BLaER1 treated with 17β-estradiol and CSF1 and Interleukin-3, amounts not matched to agents 10 nM and 100 nM (cell line): ENCODE data around the gene SRGAP1.
"Not testable (repeated sequence)": the region's sequence is repeated elsewhere in the genome, so short reads cannot be mapped to it uniquely, and the experiment has no call there.

Experiments used
- H3K27ac ChIP-seq, 11 experiments: shearing (Covaris generic); formaldehyde crosslinking; 2 replicates each; pipeline ENCODE4 v1.8.1; 2022
- H3K27me3 ChIP-seq, 11 experiments: shearing (Covaris generic); formaldehyde crosslinking; 2 replicates each; pipeline ENCODE4 v1.8.1; 2022
- H3K36me3 ChIP-seq, 11 experiments: shearing (Covaris generic); formaldehyde crosslinking; 2 replicates each; pipeline ENCODE4 v1.8.1; 2022
- H3K4me1 ChIP-seq, 10 experiments: shearing (Covaris generic); formaldehyde crosslinking; 2 replicates each; pipeline ENCODE4 v1.8.1; 2022
- H3K4me2 ChIP-seq, 11 experiments: shearing (Covaris generic); formaldehyde crosslinking; 2 replicates each; pipeline ENCODE4 v1.8.1; 2022
- H3K4me3 ChIP-seq, 10 experiments: shearing (Covaris generic); formaldehyde crosslinking; 2 replicates each; pipeline ENCODE4 v1.8.1; 2022
- H3K9ac ChIP-seq, 11 experiments: shearing (Covaris generic); formaldehyde crosslinking; 2 replicates each; pipeline ENCODE4 v1.8.1; 2022
- H3K9me3 ChIP-seq, 11 experiments: shearing (Covaris generic); formaldehyde crosslinking; replicated peaks in 1 of 11; 2 replicates each; pipeline ENCODE4 v1.8.1; 2022
- H4K20me1 ChIP-seq, 11 experiments: shearing (Covaris generic); formaldehyde crosslinking; 2 replicates each; pipeline ENCODE4 v1.8.1; 2022
- Cebpa-rat ChIP-seq, 11 experiments: shearing (Covaris generic); IDR thresholded peaks; 2 replicates each; pipeline ENCODE4 v1.8.1; 2022

SRGAP1 gene

GRCh38 chr12:63826006-63826585 lies 18.4 kb upstream of the SRGAP1 start:
- Histone ChIP-seq H3K9ac (no peak overlapping the region), H3K27me3 (no peaks in the 10 kb centered on the region), H3K4me1 (no peaks in the 10 kb centered on the region), H3K9me3 (peaks cover 12 to 28% (median 19%) of the 10 kb centered on the region in 11 experiments; a peak in 21 of 22 replicates), H4K20me1 (no peaks in the 10 kb centered on the region), H3K36me3 (no peaks in the 10 kb centered on the region), H3K27ac (no peak overlapping the region), H3K4me3 (no peak overlapping the region), H3K4me2 (no peak overlapping the region)
- TF ChIP-seq Cebpa-rat (IDR thresholded peaks at IDR 0.05) = no peak

GRCh38 chr12:63828867-63829266 lies 15.6 kb upstream of the SRGAP1 start:
- no peaks in the 10 kb centered on the region for H3K27me3 ChIP-seq
- peaks cover 12 to 22% (median 17%) of the 10 kb centered on the region in 11 experiments; a peak in 21 of 22 replicates for H3K9me3 ChIP-seq
- H3K4me1 ChIP-seq = no peaks in the 10 kb centered on the region
- H4K20me1 ChIP-seq = no peaks in the 10 kb centered on the region
- H3K4me2 ChIP-seq = no peak overlapping the region
- no peak overlapping the region for H3K4me3 ChIP-seq
- no peak overlapping the region for H3K27ac ChIP-seq
- H3K9ac ChIP-seq = no peak overlapping the region
- TF ChIP-seq Cebpa-rat (IDR thresholded peaks at IDR 0.05) = no peak
- H3K36me3 ChIP-seq = no peaks in the 10 kb centered on the region

GRCh38 chr12:63836046-63836445 lies 8.5 kb upstream of the SRGAP1 start:
- H3K4me3 ChIP-seq = no peak overlapping the region
- no peaks in the 10 kb centered on the region for H3K36me3 ChIP-seq
- no peaks in the 10 kb centered on the region for H3K9me3 ChIP-seq
- H3K4me1 ChIP-seq = no peaks in the 10 kb centered on the region
- no peak for TF ChIP-seq Cebpa-rat (IDR thresholded peaks at IDR 0.05)
- no peaks in the 10 kb centered on the region for H3K27me3 ChIP-seq
- no peak overlapping the region for H3K27ac ChIP-seq
- no peaks in the 10 kb centered on the region for H4K20me1 ChIP-seq
- no peak overlapping the region for H3K4me2 ChIP-seq
- no peak overlapping the region for H3K9ac ChIP-seq

- H4K20me1 ChIP-seq = no peaks in the 10 kb centered on the region
- H3K9me3 ChIP-seq = no peaks in the 10 kb centered on the region
- no peaks in the 10 kb centered on the region for H3K27me3 ChIP-seq
- no peak overlapping the region for H3K9ac ChIP-seq
- TF ChIP-seq Cebpa-rat (IDR thresholded peaks at IDR 0.05) = no peak
- H3K36me3 ChIP-seq = no peaks in the 10 kb centered on the region
- no peaks in the 10 kb centered on the region for H3K4me1 ChIP-seq
- H3K27ac ChIP-seq = no peak overlapping the region
- H3K4me3 ChIP-seq = no peak overlapping the region
- no peak overlapping the region for H3K4me2 ChIP-seq
Measured at GRCh38 chr12:63836936-63837335, 7.6 kb upstream of the SRGAP1 start.

- H3K27me3 ChIP-seq = no peaks in the 10 kb centered on the region
- no peak for TF ChIP-seq Cebpa-rat (IDR thresholded peaks at IDR 0.05)
- no peak overlapping the region for H3K4me3 ChIP-seq
- H3K4me2 ChIP-seq = no peak overlapping the region
- H4K20me1 ChIP-seq = no peaks in the 10 kb centered on the region
- H3K36me3 ChIP-seq = no peaks in the 10 kb centered on the region
- no peak overlapping the region for H3K9ac ChIP-seq
- peaks cover 0 to 3% (median 0%) of the 10 kb centered on the region in 10 experiments; a peak in 3 of 20 replicates for H3K4me1 ChIP-seq
- H3K27ac ChIP-seq = no peak overlapping the region
- H3K9me3 ChIP-seq = no peaks in the 10 kb centered on the region
Measured at GRCh38 chr12:63838411-63838810, 6.1 kb upstream of the SRGAP1 start.

GRCh38 chr12:63841011-63841410 lies 3.5 kb upstream of the SRGAP1 start:
- no peaks in the 10 kb centered on the region for H4K20me1 ChIP-seq
- no peak overlapping the region for H3K4me3 ChIP-seq
- H3K27me3 ChIP-seq = peaks cover 0 to 7% (median 0%) of the 10 kb centered on the region in 11 experiments; a peak in 2 of 22 replicates
- no peak overlapping the region for H3K9ac ChIP-seq
- peaks cover 0 to 14% (median 12%) of the 10 kb centered on the region in 10 experiments; a peak in 19 of 20 replicates for H3K4me1 ChIP-seq
- no peak overlapping the region for H3K27ac ChIP-seq
- H3K9me3 ChIP-seq = no peaks in the 10 kb centered on the region
- H3K36me3 ChIP-seq = no peaks in the 10 kb centered on the region
- no peak for TF ChIP-seq Cebpa-rat (IDR thresholded peaks at IDR 0.05)
- no peak overlapping the region for H3K4me2 ChIP-seq

GRCh38 chr12:63841571-63841970 lies 2.9 kb upstream of the SRGAP1 start:
- H3K36me3 ChIP-seq = no peaks in the 10 kb centered on the region
- H3K27ac ChIP-seq = no peak overlapping the region
- no peak overlapping the region for H3K4me2 ChIP-seq
- no peak overlapping the region for H3K4me3 ChIP-seq
- H3K4me1 ChIP-seq = peaks cover 0 to 19% (median 12%) of the 10 kb centered on the region in 10 experiments; a peak in 19 of 20 replicates
- no peak overlapping the region for H3K9ac ChIP-seq
- no peak for TF ChIP-seq Cebpa-rat (IDR thresholded peaks at IDR 0.05)
- no peaks in the 10 kb centered on the region for H3K9me3 ChIP-seq
- H4K20me1 ChIP-seq = no peaks in the 10 kb centered on the region
- H3K27me3 ChIP-seq = peaks cover 0 to 7% (median 0%) of the 10 kb centered on the region in 11 experiments; a peak in 2 of 22 replicates

- H3K27me3 ChIP-seq, H3K9me3 ChIP-seq, H3K36me3 ChIP-seq, H3K4me3 ChIP-seq, H3K27ac ChIP-seq, H3K9ac ChIP-seq, H4K20me1 ChIP-seq: not testable (repeated sequence)
- H3K4me1 ChIP-seq = peaks cover 0 to 23% (median 12%) of the 10 kb centered on the region in 10 experiments; a peak in 19 of 20 replicates
- 0 out of 22 replicates have a peak overlapping the region, but pooled peaks of 1 of the 11 experiments have one; percentile 91 for H3K4me2 ChIP-seq
Measured at GRCh38 chr12:63842750-63843149, 1.8 kb upstream of the SRGAP1 start.

GRCh38 chr12:63843254-63843720 lies 1.2 kb upstream of the SRGAP1 start:
- no peaks in the 10 kb centered on the region for H3K36me3 ChIP-seq
- H3K4me1 ChIP-seq = peaks cover 0 to 23% (median 12%) of the 10 kb centered on the region in 10 experiments; a peak in 19 of 20 replicates
- peak overlapping the region; percentile 74 to 86 (median 82) for H3K9ac ChIP-seq
- peaks cover 0 to 7% (median 0%) of the 10 kb centered on the region in 11 experiments; a peak in 2 of 22 replicates for H3K27me3 ChIP-seq
- H3K4me2 ChIP-seq = peak overlapping the region; percentile 88 to 97 (median 94)
- no peak for TF ChIP-seq Cebpa-rat (IDR thresholded peaks at IDR 0.05)
- peak overlapping the region in 10 of 11 experiments; percentile 52 to 81 (median 70); a peak in 17 of 22 replicates for H3K27ac ChIP-seq
- H3K9me3 ChIP-seq = no peaks in the 10 kb centered on the region
- no peaks in the 10 kb centered on the region for H4K20me1 ChIP-seq
- H3K4me3 ChIP-seq = peak overlapping the region; percentile 78 to 94 (median 84)
